Activated gamma-delta T cell treated with anti-CD3 and anti-CD28 coated beads, Interleukin-2, amount 50 U/mL, for 16 hours (primary cell): ENCODE data around the gene PNLIP.

Experiments used
- DNase-seq: peaks from one replicate; pipeline ENCODE4 v3.0.0-alpha.2; 2020; ENCODE audit warnings: low read depth

The PNLIP gene

GRCh38 chr10:116587878-116588591 lies 42.3 kb downstream of the PNLIP start:
- no peak for DNase-seq

GRCh38 chr10:116588995-116589394 lies 43.3 kb downstream of the PNLIP start:
- DNase-seq, result no peak

GRCh38 chr10:116589926-116590325 lies 44.2 kb downstream of the PNLIP start:
- DNase-seq, result no peak

GRCh38 chr10:116590590-116591444 lies 45.1 kb downstream of the PNLIP start, which contains the start of gene PNLIPRP1:
Gene PNLIPRP1 (plus strand): TSS chr10:116590959. CDS start chr10:116591130, 171 bp downstream.
- no peak for DNase-seq

GRCh38 chr10:116593139-116593740 lies 47.5 kb downstream of the PNLIP start:
- no peak for DNase-seq

- DNase-seq, result no peak
Observed at GRCh38 chr10:116594525-116595035, 48.8 kb downstream of the PNLIP start.

- no peak for DNase-seq
Observed at GRCh38 chr10:116596062-116596461, 50.3 kb downstream of the PNLIP start.

GRCh38 chr10:116597543-116597942 lies 51.8 kb downstream of the PNLIP start:
- no peak for DNase-seq

GRCh38 chr10:116598329-116598728 lies 52.6 kb downstream of the PNLIP start:
- no peak for DNase-seq

- DNase-seq, result no peak
Observed at GRCh38 chr10:116599991-116600390, 54.3 kb downstream of the PNLIP start.

GRCh38 chr10:116602648-116603400 lies 57.1 kb downstream of the PNLIP start:
- no peak for DNase-seq

GRCh38 chr10:116606061-116606483 lies 60.3 kb downstream of the PNLIP start:
- no peak for DNase-seq

- no peak for DNase-seq
Observed at GRCh38 chr10:116607336-116607735, 61.6 kb downstream of the PNLIP start.

- no peak for DNase-seq
Observed at GRCh38 chr10:116608686-116609594, 63.2 kb downstream of the PNLIP start.

GRCh38 chr10:116610443-116611152 lies 64.9 kb downstream of the PNLIP start:
- DNase-seq, result no peak

GRCh38 chr10:116611153-116611545 lies 65.4 kb downstream of the PNLIP start:
- DNase-seq, result no peak

- DNase-seq, result no peak
Observed at GRCh38 chr10:116612107-116612769, 66.5 kb downstream of the PNLIP start.

GRCh38 chr10:116613471-116613870 lies 67.7 kb downstream of the PNLIP start:
- no peak for DNase-seq

- no peak for DNase-seq
Observed at GRCh38 chr10:116614796-116615195, 69.1 kb downstream of the PNLIP start.
